BE2C (cell line): ENCODE results near the gene PROSER3.

Experiments
- DNase-seq: peaks from one replicate; pipeline ENCODE4 v3.0.0-alpha.2; 2020
- H3K27me3 ChIP-seq: fragments of 250-450 bp; sonication (Bioruptor Pico); 2 replicates; pipeline ENCODE4 v1.5.1; 2020; ENCODE audit warnings: mild to moderate bottlenecking
- H3K36me3 ChIP-seq: fragments of 250-450 bp; sonication (Bioruptor Pico); 2 replicates; pipeline ENCODE4 v1.5.1; 2020; ENCODE audit warnings: mild to moderate bottlenecking
- H3K4me1 ChIP-seq: fragments of 250-450 bp; sonication (Bioruptor Pico); 2 replicates; pipeline ENCODE4 v1.5.1; 2020
- H3K4me3 ChIP-seq: 2 replicates; pipeline ENCODE4 v1.5.1; 2011; ENCODE audit warnings: low read depth, low read length
- H3K9me3 ChIP-seq: fragments of 250-450 bp; sonication (Bioruptor Pico); 2 replicates; pipeline ENCODE4 v1.5.1; 2020
- CTCF ChIP-seq: IDR thresholded peaks from 2 replicates; pipeline ENCODE4 v1.5.1; 2012; ENCODE audit warnings: mild to moderate bottlenecking, low read depth, low read length

Gene PROSER3

DNA sequence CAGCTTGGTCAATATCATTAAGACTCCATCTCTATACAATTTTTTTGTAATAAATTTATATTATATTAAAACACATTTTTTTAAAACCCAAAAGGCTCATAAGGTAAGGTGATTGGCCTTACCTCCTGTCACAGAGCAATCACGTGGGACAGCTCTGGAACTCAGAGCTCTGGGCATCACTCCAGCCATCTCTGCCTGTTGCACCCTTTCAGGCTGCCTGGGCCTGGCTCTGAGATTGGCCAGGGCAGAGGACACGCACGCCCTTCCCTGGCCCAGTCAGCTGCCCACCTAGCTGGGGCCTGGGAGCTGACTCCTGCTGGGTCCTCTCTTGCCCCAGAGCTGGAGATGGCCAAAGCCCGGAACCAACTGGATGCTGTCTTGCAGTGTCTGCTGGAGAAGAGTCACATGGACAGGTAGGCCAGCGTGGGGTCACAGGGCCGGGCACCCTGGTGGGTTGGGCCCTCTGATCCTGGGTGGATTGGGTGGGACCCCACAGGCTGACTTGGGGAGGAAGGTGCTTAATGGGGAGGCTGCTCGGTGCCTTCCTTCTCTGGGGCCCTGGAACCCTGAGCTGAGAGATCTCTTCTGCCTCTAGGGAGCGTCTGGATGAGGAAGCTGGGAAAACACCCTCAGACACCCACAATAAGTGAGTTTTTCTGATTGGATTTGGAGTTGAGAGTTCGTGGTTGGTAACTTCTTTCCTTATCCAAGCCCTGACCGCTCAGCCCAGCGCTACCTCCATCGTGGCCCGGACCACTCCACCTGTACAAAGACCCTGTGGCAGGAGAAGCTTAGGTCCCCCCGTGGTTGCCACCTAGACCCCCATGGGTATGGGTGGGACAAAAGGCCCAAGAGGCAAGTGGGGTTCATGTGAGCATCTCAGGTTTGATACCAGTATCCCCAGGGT is 5.9 kb upstream of the PROSER3 start:
- H3K27me3 ChIP-seq = no peaks in the 10 kb centered on the region
- peaks cover 5% of the 10 kb centered on the region; the same call in 1 of the 2 replicates for H3K36me3 ChIP-seq
- no peak for TF ChIP-seq CTCF
- no peaks in the 10 kb centered on the region for H3K9me3 ChIP-seq
- H3K4me1 ChIP-seq = peaks cover 2% of the 10 kb centered on the region; the same call in 1 of the 2 replicates
- H3K4me3 ChIP-seq = no peak overlapping the region
- no peak for DNase-seq

DNA sequence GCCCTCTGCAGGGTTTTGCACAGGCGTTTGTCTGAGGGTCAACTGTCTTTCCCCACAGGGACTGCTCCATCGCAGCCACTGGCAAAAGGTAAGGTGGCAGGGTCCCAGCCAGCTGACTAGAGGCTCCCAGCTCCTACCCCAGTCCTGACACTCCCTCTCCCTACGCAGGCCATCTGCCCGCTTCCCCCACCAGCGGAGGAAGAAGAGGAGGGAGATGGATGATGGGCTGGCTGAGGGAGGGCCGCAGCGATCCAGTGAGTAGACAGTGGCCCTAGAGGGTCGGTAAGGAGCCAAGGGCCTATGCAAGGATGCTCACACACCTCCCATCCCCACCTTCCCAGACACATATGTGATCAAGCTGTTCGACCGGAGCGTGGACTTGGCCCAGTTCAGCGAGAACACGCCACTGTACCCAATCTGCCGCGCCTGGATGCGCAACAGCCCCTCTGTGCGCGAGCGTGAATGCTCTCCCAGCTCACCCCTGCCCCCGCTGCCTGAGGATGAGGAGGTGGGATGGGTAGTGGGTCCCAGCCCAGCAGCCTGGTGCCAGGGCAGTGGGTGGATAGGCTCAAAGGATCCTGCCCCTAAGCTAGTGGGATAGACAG is 5.1 kb upstream of the PROSER3 start:
- no peak for TF ChIP-seq CTCF
- Histone ChIP-seq H3K9me3 (no peaks in the 10 kb centered on the region), H3K4me3 (no peak overlapping the region), H3K4me1 (peaks cover 2% of the 10 kb centered on the region; the same call in 1 of the 2 replicates), H3K36me3 (peaks cover 5% of the 10 kb centered on the region; the same call in 1 of the 2 replicates), H3K27me3 (no peaks in the 10 kb centered on the region)
- no peak for DNase-seq

GRCh38 chr19:35753634-35754369 is 4.2 kb upstream of the PROSER3 start:
- peaks cover 5% of the 10 kb centered on the region; the same call in 1 of the 2 replicates for H3K36me3 ChIP-seq
- peaks cover 2% of the 10 kb centered on the region; the same call in 1 of the 2 replicates for H3K4me1 ChIP-seq

DNA sequence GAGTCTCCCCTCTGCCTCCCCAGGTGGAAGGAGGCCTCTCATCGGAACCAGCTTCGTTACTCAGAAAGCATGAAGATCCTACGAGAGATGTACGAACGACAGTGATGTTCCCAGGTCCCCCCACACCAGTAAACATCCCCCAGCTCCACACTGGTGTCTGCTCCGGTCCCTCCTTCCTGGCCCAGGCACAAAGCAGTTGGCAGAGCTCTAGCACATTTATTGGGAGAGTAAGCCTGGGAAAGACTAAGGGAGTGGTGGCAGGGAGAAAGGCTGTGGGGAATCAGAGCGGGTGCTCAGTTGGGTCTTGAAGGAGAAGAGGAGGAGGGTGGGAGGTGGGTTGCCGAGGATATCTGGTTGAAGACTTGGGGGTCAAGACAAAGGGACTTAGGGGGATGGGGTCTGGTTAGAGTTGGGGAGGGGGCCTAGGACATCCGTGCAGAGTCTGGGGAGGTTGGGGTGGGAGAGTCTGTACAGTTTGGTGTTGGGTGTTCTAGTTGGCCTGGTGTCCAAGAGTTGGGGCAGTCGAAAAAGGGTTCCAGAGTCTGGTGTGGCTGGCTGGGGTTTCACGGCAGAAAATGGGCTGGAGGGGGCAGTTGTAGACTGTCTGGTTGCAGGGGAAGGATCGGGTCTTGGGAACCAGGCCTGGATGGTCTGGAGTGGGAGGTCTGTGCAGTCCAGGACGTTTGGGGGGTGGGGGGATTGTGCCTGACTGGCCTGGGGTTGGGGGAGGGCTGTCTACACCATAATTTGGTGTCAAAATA is 3.4 kb upstream of the PROSER3 start:
- no peaks in the 10 kb centered on the region; the same call in 1 of the 2 replicates for H3K4me1 ChIP-seq
- no peaks in the 10 kb centered on the region for H3K9me3 ChIP-seq
- no peak overlapping the region for H3K4me3 ChIP-seq
- DNase-seq = no peak
- TF ChIP-seq CTCF = no peak
- H3K36me3 ChIP-seq = peaks cover 5% of the 10 kb centered on the region
- no peaks in the 10 kb centered on the region for H3K27me3 ChIP-seq

More at GRCh38 chr19:35753634-35754369, 4.2 kb upstream of the PROSER3 start:
- Histone ChIP-seq H3K4me3 (no peak overlapping the region), H3K27me3 (no peaks in the 10 kb centered on the region), H3K9me3 (no peaks in the 10 kb centered on the region)
- no peak for TF ChIP-seq CTCF
- no peak for DNase-seq

DNA sequence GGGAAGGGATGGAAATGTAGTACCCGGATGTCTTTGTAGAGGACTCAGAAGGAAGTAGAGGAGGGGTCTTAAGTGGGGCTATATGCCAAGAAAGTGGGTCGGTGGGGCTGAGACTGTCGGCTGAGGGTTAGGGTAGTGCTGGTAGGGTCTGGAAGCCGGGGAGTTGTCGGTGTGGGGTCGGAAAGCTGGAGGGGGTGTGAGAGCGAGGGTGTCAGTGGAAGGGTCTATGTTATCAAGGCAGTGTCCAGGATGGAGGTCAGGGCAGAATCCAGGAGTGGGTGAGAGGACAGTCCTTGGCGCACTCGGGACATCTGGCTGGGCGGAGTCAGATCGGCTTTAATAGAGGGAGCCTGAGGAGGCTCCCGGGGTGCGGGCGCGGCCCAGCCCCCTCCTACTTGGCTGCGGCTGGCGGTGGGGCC is 2.8 kb upstream of the PROSER3 start:
- Histone ChIP-seq H3K4me3 (no peak overlapping the region), H3K27me3 (no peaks in the 10 kb centered on the region)

More for the DNA sequence above, 2.8 kb upstream of the PROSER3 start:
- TF ChIP-seq CTCF = no peak
- Histone ChIP-seq H3K36me3 (peaks cover 5% of the 10 kb centered on the region), H3K4me1 (no peaks in the 10 kb centered on the region; the same call in 1 of the 2 replicates), H3K9me3 (no peaks in the 10 kb centered on the region)
- DNase-seq = no peak
